GM18951 (cell line): Measurements from ENCODE around the gene ZC2HC1B.
"Not testable (repeated sequence)": the region's sequence is repeated elsewhere in the genome, so short reads cannot be mapped to it uniquely, and the experiment has no call there.

Source experiments
- POLR2A ChIP-seq: IDR thresholded peaks from 4 replicates; pipeline ENCODE4 v1.6.1; 2011; ENCODE audit warnings: mild to moderate bottlenecking; ENCODE audit not compliant: insufficient read length, insufficient read depth; ENCODE audit errors: extremely low read depth
- in situ Hi-C: fragments of 300-500 bp; cut with MboI; formaldehyde crosslinking; loops from one replicate; pipeline ENCODE4 v1.12.0; 2022; ENCODE audit warnings: low sequenced_read_pairs, mixed read lengths, inconsistent platforms; ENCODE audit not compliant: unreplicated experiment

Gene ZC2HC1B

DNA sequence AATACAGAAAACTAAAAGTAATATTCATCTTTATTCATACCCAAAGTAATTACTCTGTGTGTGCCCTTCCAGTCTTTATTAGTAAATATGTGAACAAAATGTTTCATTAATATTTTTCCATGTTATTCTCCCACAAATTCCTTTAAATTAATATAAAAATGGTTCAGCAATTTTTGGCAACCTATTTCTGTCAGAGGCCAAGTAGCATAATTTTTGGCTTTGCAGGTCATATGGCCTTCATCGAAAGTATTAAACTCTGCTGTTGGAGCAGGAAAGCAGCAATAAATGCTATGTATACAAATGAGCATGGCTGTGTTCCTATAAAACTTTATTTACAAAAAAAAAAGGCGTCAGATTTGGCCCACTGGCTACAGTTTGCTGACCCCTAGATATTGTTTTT, 16.1 kb downstream of the ZC2HC1B start:
- in situ Hi-C loops = no loop called here
- TF ChIP-seq POLR2A = no peak

DNA sequence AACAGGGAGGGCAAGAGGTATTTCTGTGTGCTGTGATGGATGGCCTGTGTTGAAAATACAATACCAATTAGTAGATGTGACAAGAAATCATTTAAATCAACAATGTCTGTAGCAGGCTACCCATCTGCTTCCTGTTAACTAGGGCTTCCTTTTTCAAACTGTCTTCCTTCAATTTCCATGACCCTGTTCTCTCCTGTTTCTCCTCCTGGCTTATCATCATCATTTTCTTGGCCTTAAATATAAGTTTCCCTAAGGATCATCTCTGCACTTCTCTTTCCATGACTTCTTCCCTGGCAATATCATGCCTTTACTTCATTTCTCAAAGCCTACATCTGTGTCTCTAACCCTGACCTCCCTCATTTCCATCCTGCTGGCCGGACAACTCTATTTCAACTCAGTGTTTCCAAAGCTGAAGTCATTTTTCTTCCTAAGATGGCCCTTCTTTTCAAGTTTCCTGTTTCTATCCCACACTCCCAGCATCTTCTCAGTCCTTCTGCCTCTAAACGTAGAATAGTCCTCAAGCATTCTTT, 18.2 kb downstream of the ZC2HC1B start:
- in situ Hi-C loops = no loop called here
- TF ChIP-seq POLR2A = no peak

DNA sequence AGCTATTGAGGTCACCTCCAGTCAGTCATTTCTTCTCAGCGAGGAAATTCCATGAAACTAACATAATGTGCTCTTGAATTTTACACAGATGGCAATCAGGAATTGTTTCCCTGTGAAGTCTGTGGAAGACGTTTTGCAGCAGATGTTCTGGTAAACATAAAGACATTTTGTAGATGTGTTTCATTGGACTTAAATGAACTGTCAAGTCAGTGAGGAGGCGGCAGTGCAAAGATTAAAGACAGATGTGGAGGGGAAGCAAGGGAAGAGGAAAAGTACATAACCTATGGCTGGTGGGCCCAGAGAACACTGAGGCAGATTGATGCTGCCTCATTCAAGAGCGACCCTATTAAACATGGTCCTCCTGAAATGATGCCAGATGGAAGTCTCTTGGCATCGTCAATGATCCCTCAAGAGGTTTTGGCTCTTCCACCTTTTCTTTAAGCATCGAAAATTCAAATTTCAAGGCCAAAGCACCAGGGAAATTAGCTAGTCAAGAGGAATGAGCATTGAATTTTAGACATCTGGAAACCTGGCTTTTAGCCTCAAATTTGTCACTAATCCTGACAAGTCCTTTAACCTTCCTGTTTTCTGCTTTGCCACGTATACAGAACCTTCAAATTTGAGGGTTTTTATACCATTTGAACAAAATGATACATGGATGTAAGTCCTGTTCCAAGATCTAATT, 20.1 kb downstream of the ZC2HC1B start:
- in situ Hi-C loops = no loop called here

DNA sequence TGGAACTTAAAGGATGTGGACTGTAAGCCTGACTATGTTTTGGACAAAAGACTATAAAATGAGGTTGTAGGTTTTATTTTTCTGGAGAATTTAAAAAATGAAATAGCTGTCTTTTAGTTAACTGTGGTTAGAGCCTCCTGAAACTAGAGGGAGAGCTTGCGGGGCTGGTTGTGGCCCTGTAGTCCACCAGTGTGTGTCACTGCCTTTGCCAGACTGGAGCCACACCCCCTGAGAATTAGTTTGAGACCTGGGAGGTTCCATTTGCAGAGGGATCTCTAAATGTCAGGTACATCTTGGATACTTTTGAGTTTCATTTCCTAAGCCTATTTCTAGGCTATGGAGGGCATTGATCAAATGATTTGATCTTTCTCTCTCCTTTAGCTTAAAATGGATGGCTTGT, 20.8 kb downstream of the ZC2HC1B start:
- no peak for TF ChIP-seq POLR2A
- in situ Hi-C loops = no loop called here

More for the DNA sequence above, 20.1 kb downstream of the ZC2HC1B start:
- TF ChIP-seq POLR2A = no peak

DNA sequence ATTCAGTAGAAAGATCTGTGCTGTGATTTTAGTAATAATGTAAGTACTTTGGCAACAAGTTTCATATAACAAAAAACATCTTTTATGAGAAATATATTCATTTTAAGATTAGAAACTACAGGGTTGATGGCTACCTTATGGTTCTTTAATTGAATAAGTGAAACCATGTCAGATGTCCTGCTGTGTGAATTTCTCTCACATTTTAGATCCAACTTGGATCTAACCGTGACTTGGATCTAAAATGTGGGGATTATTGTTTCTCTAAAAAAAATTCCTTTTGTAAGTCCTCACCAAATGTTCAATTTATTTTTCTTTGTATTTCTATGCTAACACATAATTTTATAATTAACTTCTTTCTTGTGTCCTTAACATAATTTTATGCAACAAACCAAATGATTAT, 30.4 kb downstream of the ZC2HC1B start:
- in situ Hi-C loops = no loop called here
- TF ChIP-seq POLR2A = no peak

DNA sequence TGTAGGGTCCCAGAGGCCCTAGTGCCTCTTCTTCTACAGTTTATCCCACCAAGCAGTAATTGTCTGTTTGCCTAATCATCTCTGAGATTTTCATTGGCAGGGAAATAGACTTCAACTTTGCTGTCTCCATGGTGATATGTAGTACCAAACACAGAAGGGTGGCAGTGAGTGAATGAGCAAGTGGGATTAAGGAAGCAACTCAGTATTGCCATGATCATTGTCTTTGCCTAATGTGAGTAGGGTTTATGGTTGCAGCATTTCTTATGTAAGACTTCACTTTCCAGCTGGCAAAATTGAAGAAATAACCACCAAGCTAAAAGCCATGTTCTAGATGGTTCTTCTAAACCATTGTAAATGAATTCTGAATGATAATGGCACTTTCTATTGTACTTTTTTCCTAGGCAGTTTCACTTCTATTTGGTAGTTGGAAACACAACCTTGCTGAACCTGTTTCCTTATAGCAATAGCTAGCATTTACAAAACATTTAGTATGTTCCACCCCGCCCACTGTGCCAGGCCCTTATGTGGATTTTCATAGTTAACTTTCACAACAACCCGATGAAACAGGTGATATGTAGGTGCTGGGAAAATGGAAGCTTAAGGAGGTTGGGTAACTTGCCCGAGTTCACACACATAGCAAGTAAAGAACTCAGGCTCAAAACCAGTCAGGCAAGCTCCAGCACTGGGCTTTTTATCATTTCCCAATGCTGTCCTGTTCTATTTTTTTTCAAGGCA, 32.0 kb downstream of the ZC2HC1B start:
- in situ Hi-C loops = no loop called here

DNA sequence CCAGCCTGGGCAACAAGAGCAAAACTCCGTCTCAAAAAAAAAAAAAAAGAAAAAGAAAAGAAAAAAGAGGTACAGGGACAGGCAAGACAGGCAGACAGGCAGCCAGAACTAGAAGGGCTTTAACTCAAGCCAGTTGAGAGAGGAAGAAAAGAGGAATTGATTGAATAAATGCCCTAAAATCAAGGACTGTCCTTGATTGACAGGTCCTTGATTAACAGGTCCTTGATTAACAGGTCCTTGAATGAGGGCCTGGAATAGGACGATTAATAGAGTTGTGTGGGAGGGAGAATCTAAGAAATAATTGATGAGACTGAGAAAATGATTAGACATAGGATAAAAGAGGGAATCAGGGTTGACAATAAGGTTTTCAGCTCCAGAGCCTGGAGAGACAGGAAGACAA, 36.1 kb downstream of the ZC2HC1B start:
- in situ Hi-C loops = no loop called here
- no peak for TF ChIP-seq POLR2A

More for the DNA sequence above, 32.0 kb downstream of the ZC2HC1B start:
- no peak for TF ChIP-seq POLR2A

DNA sequence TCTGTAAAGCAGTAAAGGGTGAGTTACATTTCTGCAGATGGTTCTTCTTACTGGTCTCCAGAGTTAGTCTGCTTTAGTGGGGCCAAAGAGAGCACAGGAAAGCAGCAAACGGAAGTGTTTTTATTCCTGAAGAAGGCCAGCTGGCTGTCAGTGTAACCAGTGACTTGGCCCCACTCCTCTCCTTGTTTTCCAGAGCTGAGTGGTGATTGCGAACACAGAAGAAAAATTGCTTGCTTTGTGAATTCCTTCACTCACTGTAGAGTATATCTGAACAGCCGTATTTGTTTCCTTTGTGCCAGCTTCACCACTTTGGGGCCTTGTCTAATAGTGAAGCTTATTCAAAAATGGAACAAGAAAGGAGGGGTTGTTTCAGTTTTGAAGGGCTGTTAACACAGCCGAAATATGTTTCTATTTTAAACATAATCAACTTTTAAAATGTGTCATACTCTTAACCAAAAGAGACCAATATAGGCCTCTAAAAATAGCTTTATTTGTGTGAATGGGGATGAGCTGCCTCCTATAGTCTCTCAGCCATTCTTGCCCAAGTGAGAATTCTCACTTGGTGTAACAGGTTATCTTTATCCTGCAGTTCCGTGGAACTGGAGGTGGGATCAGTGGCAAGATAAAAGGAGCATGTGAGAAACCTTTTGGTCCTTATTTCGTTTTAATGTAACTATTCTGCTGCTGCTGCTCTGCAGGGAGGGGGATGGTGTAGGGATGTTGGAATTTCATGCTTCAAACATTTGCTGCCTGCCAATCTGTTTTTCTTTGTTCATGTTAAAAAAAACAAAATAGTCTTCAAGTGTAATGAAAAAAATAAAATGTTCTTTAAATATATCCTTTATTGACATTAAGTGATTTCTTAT, 37.8 kb downstream of the ZC2HC1B start:
- no peak for TF ChIP-seq POLR2A
- in situ Hi-C loops = no loop called here

DNA sequence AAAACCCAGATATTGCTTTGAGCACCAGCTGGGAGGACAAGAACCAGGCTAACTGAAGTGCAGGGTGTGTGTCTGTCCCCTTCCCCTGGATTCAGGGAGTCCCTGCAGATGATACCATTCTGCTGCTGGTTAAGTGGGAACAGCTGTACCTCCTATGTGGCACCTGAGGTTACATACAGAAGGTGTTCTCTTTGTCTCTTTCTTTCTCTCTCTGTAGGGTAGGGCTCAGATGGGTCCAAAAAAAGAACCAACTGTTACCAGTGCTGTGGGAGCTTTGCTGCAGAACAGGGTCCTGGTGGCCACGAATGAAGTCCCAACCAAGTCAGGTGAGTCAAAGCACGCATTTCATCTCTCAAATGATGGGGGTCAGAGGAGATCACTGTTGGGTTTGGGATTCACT, 38.6 kb downstream of the ZC2HC1B start:
- in situ Hi-C loops = no loop called here

DNA sequence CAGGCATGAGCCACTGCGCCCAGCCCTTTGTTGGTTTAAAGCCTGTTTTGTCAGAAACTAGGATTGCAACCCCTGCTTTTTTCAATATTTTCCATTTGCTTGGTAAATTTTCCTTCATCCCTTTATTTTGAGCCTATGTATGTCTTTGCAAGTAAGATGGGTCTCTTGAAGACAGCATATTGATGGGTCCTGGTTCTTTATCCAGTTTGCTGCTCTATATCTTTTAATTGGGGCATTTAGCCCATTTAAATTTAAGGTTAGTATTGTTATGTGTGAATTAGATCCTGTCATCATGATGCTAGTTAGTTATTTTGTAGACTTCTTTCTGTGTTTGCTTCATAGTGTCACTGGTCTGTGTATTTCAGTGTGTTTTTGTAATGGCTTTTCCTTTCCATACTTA, 46.8 kb downstream of the ZC2HC1B start:
- TF ChIP-seq POLR2A = no peak
- in situ Hi-C loops = no loop called here

More for the DNA sequence above, 38.6 kb downstream of the ZC2HC1B start:
- no peak for TF ChIP-seq POLR2A

DNA sequence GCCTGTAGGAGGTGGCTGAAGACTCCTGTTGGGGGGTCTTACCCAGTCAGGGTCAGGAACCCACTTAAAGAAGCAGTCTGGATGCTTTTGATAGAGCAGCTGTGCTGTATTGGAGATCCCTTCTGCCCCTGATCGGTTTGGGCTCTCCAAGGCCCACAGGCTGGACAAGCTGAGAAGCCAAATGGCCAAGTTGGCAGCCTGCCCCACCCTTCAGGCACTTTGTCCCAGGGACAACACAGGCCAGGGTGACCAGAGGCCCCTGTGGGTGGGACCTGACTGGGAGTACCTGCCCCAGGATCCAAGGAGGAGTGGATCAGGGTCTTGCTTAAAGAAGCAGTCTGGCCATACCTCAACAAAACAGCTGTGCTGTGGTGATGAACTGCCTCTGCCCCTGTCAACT, 48.4 kb downstream of the ZC2HC1B start:
- no peak for TF ChIP-seq POLR2A
- in situ Hi-C loops = no loop called here

DNA sequence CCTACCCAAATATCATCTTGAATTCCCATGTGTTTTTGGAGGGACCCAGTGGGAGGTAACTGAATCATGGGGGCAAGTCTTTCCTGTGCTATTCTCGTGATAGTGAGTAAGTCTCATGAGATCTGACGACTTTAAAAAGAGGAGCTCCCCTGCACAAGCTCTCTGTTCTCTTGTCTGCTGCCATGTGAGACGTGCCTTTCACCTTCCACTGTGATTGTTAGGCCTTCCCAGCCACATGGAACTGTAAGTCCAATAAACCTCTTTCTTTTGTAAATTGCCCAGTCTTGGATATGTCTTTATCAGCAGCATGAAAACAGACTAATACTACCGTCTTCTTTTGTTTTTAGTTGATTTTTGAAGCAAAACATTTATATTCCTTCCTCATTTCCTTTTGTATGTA, 52.8 kb downstream of the ZC2HC1B start:
- in situ Hi-C loops = not testable (repeated sequence)

DNA sequence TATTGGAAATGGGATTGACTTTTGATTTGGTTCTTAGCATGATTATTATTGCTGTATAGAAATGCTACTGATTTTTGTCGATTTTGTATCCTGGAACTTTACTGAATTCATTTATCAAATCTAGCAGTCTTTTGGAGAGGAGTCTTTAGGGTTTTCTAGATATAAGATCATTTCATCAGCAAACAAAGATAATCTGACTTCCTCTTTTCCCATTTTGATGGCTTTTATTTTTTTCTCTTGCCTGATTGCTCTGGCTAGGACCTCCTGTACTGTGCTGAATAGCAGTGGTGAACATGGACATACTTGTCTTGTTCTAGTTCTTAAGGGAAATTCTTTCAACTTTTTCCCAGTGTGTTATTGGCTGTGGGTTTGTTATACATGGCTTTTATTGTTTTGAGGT, 64.6 kb downstream of the ZC2HC1B start:
- in situ Hi-C loops = no loop called here
- no peak for TF ChIP-seq POLR2A
